ENCODE results near the gene ERI2.

The ERI2 gene

DNA sequence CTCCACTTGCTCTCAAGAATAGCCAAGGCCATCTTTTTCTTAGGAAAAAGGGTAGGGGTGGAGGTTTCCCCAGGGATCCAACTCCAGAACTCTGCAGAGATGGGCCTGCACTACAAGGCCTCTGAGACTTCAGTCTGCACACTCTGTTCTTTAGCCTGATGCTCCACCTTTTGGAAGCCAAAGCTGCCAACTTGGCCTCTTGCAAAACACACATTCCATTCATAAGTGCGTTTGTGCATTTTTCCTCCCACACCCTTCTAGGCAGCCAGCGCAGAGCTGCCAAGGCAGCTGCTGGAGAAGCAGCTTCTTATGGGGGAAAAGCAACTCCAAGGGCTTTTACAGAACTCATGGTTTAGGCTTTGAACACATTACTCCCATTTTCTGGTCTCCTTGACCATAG, 45.3 kb upstream of the ERI2 start:
- no peak for DNase-seq (ENCODE audit: extremely low spot score)
- no peak for TF ChIP-seq FOXA1 (IDR thresholded peaks at IDR 0.05)
- TF ChIP-seq ZNF384 (IDR thresholded peaks at IDR 0.05) = no peak
- TF ChIP-seq NFRKB (IDR thresholded peaks at IDR 0.05) = no peak
- TF ChIP-seq SUZ12 (IDR thresholded peaks at IDR 0.05) = no peak
- TF ChIP-seq FOXM1 (IDR thresholded peaks at IDR 0.05; ENCODE audit: borderline replicate concordance) = no peak
- TF ChIP-seq FOXK2 (IDR thresholded peaks at IDR 0.05) = no peak
- TF ChIP-seq SP1 (IDR thresholded peaks at IDR 0.05) = no peak
- no peak for TF ChIP-seq CTBP1 (IDR thresholded peaks at IDR 0.05; ENCODE audit: borderline replicate concordance)
- no peak for TF ChIP-seq ARNT (IDR thresholded peaks at IDR 0.05)
- TF ChIP-seq LEF1 (IDR thresholded peaks at IDR 0.05; ENCODE audit: borderline replicate concordance) = no peak
- TF ChIP-seq, protein P1, sequence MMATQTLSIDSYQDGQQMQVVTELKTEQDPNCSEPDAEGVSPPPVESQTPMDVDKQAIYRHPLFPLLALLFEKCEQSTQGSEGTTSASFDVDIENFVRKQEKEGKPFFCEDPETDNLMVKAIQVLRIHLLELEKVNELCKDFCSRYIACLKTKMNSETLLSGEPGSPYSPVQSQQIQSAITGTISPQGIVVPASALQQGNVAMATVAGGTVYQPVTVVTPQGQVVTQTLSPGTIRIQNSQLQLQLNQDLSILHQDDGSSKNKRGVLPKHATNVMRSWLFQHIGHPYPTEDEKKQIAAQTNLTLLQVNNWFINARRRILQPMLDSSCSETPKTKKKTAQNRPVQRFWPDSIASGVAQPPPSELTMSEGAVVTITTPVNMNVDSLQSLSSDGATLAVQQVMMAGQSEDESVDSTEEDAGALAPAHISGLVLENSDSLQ (IDR thresholded peaks at IDR 0.05) = no peak
- no peak for TF ChIP-seq TARDBP (IDR thresholded peaks at IDR 0.05)
- TF ChIP-seq L3MBTL2 (conservative IDR thresholded peaks at IDR 0.05) = no peak
- no peak for TF ChIP-seq ELF4 (IDR thresholded peaks at IDR 0.05)
- ChIA-PET POLR2A (no interaction called here), CTCF (no interaction called here)

DNA sequence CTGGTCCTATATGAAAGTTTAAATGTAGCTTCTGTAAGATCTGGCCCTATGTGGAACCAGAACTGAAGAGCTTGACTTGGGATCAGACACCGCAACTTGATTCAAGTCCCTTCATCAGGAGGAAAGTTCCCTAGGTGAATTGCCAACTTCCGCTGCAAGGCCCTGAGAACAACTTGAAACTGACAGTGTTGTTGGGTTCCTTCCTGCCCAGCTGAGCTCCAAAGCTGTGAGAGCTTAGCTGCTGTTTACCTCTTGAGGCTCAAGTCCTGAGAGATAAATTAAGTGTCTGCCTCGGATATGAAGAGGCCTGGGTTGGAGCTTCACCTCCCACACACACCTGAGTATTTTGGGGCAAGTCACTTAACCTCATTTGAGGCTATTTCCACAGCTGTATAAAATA, 44.7 kb upstream of the ERI2 start:
- ChIA-PET POLR2A (interaction anchor here (1.0 kb wide), 1 partner anchor 44 kb away, joined by 3 read pairs; no protein-coding TSS in a partner anchor), CTCF (interaction anchor here (0.5 to 1.6 kb wide), 4 partner anchors 35 to 545 kb away, joined by 3 to 4 read pairs (median 4); no protein-coding TSS in a partner anchor)
- TF ChIP-seq FOXA1 (IDR thresholded peaks at IDR 0.05) = no peak
- TF ChIP-seq ELF4 (IDR thresholded peaks at IDR 0.05) = no peak
- TF ChIP-seq ZNF384 (IDR thresholded peaks at IDR 0.05) = no peak
- TF ChIP-seq FOXM1 (IDR thresholded peaks at IDR 0.05; ENCODE audit: borderline replicate concordance) = no peak
- no peak for TF ChIP-seq LEF1 (IDR thresholded peaks at IDR 0.05; ENCODE audit: borderline replicate concordance)
- no peak for TF ChIP-seq SP1 (IDR thresholded peaks at IDR 0.05)
- TF ChIP-seq NFRKB (IDR thresholded peaks at IDR 0.05) = no peak
- no peak for TF ChIP-seq L3MBTL2 (conservative IDR thresholded peaks at IDR 0.05)
- TF ChIP-seq, protein P1 (IDR thresholded peaks at IDR 0.05) = no peak
- no peak for TF ChIP-seq TARDBP (IDR thresholded peaks at IDR 0.05)
- no peak for TF ChIP-seq BHLHE40 (IDR thresholded peaks at IDR 0.05; ENCODE audit: borderline replicate concordance)
- no peak for TF ChIP-seq ARNT (IDR thresholded peaks at IDR 0.05)
- no peak for TF ChIP-seq HDGF (IDR thresholded peaks at IDR 0.05; ENCODE audit: borderline replicate concordance)
- TF ChIP-seq CTBP1 (IDR thresholded peaks at IDR 0.05; ENCODE audit: borderline replicate concordance) = no peak
- DNase-seq (ENCODE audit: extremely low spot score) = no peak

DNA sequence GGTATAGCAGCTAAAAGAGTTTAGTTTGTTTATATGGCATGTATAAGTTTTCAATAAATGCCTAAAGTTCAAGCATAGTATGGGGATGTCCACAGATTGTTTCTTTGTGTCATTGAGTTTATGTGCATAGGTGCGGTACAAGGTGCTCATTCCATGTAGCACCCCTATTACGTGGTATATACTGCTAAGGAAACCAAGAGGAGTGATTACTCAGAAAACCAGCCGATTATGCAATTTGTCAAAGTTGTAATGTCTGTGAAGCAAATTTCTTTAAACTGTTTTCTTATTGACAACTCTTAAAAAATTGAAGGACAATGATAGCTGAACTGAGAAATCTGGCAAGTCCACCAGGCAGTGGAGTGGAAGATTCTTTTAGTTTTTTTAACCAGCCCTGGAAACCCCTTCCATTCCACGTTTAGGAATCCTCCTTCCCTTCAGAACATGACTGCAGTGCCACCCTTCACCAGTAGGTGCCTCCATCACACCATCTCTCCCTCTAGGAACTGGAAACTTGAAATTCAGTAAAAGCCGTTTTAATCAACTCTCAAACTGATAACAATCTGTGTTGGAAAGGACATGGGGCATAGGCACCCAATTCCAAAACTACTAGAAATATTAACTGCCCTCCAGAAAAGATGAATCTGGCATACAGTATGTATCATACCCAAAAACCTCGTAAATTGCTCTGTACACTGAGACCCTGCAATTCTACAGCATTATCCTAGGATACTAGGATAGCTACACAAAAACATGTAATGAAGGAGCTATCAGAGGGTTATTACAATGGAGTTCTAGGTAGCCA, 43.5 kb upstream of the ERI2 start:
- peak; percentile 64 for DNase-seq (ENCODE audit: extremely low spot score)
- CTCF ChIA-PET = interaction anchor here (0.7 to 1.6 kb wide), 2 partner anchors 232 to 234 kb away, joined by 4 read pairs; no protein-coding TSS in a partner anchor
- POLR2A ChIA-PET = no interaction called here
- TF ChIP-seq, protein P1 (IDR thresholded peaks at IDR 0.05) = no peak
- TF ChIP-seq FOXM1 (IDR thresholded peaks at IDR 0.05; ENCODE audit: borderline replicate concordance) = no peak
- TF ChIP-seq ELF4 (IDR thresholded peaks at IDR 0.05) = no peak
- TF ChIP-seq BHLHE40 (IDR thresholded peaks at IDR 0.05; ENCODE audit: borderline replicate concordance) = no peak
- TF ChIP-seq FOXK2 (IDR thresholded peaks at IDR 0.05) = no peak
- TF ChIP-seq ZNF384 (IDR thresholded peaks at IDR 0.05) = no peak
- TF ChIP-seq NFRKB (IDR thresholded peaks at IDR 0.05) = no peak
- TF ChIP-seq L3MBTL2 (conservative IDR thresholded peaks at IDR 0.05) = no peak
- TF ChIP-seq HDGF (IDR thresholded peaks at IDR 0.05; ENCODE audit: borderline replicate concordance) = no peak
- TF ChIP-seq ARNT (IDR thresholded peaks at IDR 0.05) = no peak
- TF ChIP-seq SP1 (IDR thresholded peaks at IDR 0.05) = no peak
- TF ChIP-seq FOXA1 (IDR thresholded peaks at IDR 0.05) = no peak
- TF ChIP-seq CTBP1 (IDR thresholded peaks at IDR 0.05; ENCODE audit: borderline replicate concordance) = no peak
- TF ChIP-seq TARDBP (IDR thresholded peaks at IDR 0.05) = no peak
- TF ChIP-seq SUZ12 (IDR thresholded peaks at IDR 0.05) = no peak
- no peak for TF ChIP-seq LEF1 (IDR thresholded peaks at IDR 0.05; ENCODE audit: borderline replicate concordance)

DNA sequence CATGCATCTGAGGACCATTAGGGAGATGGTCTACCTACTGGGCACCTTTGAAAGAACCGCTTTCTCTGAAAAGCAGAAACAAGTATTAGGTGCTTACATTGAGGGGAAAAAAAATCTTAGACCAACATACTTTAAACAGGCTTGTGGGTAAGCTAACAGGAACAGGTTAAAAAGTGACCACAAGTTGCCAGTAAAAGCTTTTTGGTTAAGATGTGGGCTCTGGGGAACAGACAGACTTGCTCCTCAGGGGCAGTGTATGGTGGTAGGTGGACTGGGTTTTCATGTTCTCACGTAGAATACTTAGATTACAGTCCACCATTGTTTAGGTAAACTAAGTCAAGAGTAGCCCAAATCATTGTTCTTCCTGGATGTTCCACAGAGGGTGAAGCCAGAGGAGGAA, 41.3 kb upstream of the ERI2 start:
- POLR2A ChIA-PET = no interaction called here
- CTCF ChIA-PET = interaction anchor here (0.5 kb wide), 1 partner anchor 238 kb away, joined by 4 read pairs; no protein-coding TSS in a partner anchor
- no peak for DNase-seq (ENCODE audit: extremely low spot score)
- TF ChIP-seq SP1 (IDR thresholded peaks at IDR 0.05) (no peak), FOXK2 (IDR thresholded peaks at IDR 0.05) (no peak), L3MBTL2 (conservative IDR thresholded peaks at IDR 0.05) (no peak), ELF4 (IDR thresholded peaks at IDR 0.05) (no peak), TARDBP (IDR thresholded peaks at IDR 0.05) (no peak), BHLHE40 (IDR thresholded peaks at IDR 0.05; ENCODE audit: borderline replicate concordance) (no peak), HDGF (IDR thresholded peaks at IDR 0.05; ENCODE audit: borderline replicate concordance) (no peak)

DNA sequence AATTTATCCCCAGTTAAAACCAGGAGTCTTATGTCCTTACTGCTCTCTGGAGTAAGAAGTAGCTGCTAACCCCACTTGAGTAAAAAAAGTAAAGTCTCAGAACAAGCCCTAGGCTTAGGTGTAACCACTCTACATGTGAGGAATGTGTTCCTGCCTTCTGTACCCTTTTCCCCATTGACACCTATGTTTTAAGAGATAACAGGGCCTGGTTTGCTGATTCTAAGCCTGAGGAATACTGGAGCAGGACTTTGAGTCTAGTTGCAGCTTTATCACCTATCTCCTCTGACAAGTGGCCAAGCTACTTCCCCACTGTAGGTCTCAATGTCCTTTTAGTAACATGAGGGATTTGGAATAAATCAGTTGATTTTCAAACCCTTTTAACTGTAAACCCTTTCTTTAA, 40.3 kb upstream of the ERI2 start:
- TF ChIP-seq ELF4 (IDR thresholded peaks at IDR 0.05) (no peak), ARNT (IDR thresholded peaks at IDR 0.05) (no peak), HDGF (IDR thresholded peaks at IDR 0.05; ENCODE audit: borderline replicate concordance) (no peak), ZNF384 (IDR thresholded peaks at IDR 0.05) (no peak), SUZ12 (IDR thresholded peaks at IDR 0.05) (no peak), L3MBTL2 (conservative IDR thresholded peaks at IDR 0.05) (no peak), TARDBP (IDR thresholded peaks at IDR 0.05) (no peak), FOXA1 (IDR thresholded peaks at IDR 0.05) (no peak), LEF1 (IDR thresholded peaks at IDR 0.05; ENCODE audit: borderline replicate concordance) (no peak), SP1 (IDR thresholded peaks at IDR 0.05) (no peak)
- POLR2A ChIA-PET = no interaction called here
- CTCF ChIA-PET = no interaction called here
- DNase-seq (ENCODE audit: extremely low spot score) = no peak

DNA sequence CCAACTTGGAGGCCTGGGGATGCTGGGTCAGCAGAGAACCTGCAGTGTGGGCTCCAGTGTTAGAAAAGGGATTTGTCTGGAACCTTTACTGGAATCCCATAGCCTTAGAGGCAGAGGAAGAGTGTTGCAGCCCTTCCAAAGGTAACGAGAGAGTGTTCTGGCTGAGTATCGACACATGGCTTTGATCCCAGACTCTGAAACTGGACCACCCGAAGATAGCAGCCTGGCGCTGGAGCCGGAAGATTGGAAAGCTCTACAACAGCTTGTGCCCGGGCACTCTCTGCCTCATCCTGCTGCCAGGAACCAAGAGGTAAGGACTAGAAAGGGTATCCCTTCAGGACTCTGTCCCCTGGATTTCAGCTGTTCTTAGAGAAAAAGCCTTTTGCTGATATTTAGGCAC, 39.8 kb upstream of the ERI2 start:
- ChIA-PET POLR2A (no interaction called here), CTCF (no interaction called here)
- TF ChIP-seq HDGF (IDR thresholded peaks at IDR 0.05; ENCODE audit: borderline replicate concordance) = no peak
- TF ChIP-seq ZNF384 (IDR thresholded peaks at IDR 0.05) = no peak
- TF ChIP-seq SP1 (IDR thresholded peaks at IDR 0.05) = no peak
- TF ChIP-seq FOXM1 (IDR thresholded peaks at IDR 0.05; ENCODE audit: borderline replicate concordance) = no peak
- no peak for TF ChIP-seq CTBP1 (IDR thresholded peaks at IDR 0.05; ENCODE audit: borderline replicate concordance)
- no peak for DNase-seq (ENCODE audit: extremely low spot score)

Data from HEK293T (cell line).